ENCODE measurements around the gene LOXL4.

The LOXL4 gene

DNA sequence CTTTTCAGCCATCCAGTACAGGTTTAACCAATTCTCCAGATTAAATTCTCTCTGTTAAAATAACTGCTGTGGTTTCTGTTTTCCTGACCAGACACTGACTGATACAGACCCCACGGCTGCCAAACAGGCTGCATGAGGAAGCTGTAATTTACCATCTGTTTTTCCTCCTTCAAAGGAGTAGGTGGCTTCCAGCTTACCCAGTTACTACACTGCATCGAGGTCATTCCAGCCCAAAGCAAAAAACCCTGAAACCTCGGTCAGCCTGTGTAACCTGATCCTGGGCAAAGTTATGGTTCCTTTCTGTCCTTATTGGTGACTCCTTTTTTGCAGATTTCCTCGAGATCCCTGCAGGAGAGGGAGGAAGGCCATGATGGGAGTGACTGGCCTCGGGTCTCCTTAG, 27.9 kb upstream of the LOXL4 start:
- no peak overlapping the region for H3K4me3 ChIP-seq (ENCODE audit: low read length)
- DNase-seq (ENCODE audit: low read depth), result peak; percentile 74
- TF ChIP-seq, protein P1, sequence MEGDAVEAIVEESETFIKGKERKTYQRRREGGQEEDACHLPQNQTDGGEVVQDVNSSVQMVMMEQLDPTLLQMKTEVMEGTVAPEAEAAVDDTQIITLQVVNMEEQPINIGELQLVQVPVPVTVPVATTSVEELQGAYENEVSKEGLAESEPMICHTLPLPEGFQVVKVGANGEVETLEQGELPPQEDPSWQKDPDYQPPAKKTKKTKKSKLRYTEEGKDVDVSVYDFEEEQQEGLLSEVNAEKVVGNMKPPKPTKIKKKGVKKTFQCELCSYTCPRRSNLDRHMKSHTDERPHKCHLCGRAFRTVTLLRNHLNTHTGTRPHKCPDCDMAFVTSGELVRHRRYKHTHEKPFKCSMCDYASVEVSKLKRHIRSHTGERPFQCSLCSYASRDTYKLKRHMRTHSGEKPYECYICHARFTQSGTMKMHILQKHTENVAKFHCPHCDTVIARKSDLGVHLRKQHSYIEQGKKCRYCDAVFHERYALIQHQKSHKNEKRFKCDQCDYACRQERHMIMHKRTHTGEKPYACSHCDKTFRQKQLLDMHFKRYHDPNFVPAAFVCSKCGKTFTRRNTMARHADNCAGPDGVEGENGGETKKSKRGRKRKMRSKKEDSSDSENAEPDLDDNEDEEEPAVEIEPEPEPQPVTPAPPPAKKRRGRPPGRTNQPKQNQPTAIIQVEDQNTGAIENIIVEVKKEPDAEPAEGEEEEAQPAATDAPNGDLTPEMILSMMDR (conservative IDR thresholded peaks at IDR 0.05; ENCODE audit: low read length), result no peak

DNA sequence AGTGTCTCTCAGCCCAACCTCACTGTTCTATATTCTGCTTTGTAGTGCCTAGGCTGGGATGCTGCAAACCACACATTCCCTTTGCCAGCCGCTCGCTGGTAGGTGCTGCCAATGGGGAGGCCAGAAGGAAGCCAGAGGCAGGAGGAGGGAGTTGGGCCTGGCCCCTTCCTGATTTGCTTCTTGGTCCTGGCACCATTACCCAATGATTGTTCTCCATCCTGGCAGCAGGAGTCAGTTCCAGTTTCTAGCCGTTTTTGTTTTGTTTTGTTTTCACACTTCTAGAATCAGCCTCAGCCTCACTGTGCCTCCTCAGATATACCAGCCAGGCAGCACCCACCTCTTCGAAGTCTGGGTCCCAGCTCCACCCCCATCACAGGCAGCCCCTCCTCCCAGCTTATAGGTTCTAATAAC, 27.4 kb upstream of the LOXL4 start:
- DNase-seq (ENCODE audit: low read depth), result no peak
- TF ChIP-seq, protein P1 (conservative IDR thresholded peaks at IDR 0.05; ENCODE audit: low read length), result no peak
- no peak overlapping the region for H3K4me3 ChIP-seq (ENCODE audit: low read length)

DNA sequence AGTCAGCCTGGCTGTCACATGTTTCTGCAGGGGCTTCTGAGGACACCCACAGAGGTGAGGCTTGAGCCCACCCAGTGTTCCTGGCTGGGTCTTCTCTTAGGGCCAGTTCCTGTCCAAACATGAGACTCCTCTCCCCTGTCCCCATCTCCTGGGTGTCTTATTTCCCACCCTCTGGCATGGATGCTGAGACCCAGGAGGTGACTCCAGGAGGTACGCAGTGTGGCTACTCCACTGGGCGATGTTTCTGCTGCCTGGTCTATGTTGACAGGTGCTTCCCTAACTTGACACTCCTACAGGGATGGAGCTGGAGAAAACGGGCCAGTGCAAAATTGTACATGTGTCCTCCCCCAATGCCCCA, 26.3 kb upstream of the LOXL4 start:
- TF ChIP-seq, protein P1 (conservative IDR thresholded peaks at IDR 0.05; ENCODE audit: low read length), result no peak
- H3K4me3 ChIP-seq (ENCODE audit: low read length), result no peak overlapping the region

DNA sequence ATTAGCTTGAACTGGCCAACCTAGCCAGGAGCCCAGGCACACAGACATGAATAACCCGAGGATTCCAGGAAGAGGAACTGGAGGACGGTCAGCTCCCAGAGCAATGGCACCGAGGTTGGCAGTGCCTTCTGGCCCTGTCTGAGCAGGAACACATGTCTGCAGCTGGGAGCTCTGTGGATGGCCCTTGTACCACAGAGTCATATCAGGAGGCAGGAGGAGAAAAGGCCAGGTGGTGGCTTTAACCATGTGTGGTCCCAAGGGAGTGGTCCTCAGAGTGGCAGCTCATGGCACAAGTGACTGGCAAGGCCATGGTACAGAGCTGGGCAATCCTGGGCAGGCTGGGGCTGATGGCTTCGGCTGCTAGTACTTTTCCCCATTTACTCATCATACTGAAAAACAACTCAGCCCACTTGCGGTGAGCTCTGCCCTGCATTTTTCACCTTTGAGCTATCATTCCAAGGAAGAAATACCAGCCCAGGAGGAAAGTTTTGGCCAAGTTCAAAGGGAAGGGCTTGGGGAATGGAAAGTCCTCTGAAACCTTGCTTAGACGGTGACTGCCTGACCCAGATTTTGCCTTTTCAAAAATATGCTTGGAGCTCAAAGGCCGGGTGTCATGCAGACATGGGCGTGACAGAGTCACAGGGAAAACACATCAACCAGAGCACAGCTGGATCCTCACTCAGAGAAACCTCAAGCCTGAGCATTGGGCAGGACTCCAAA, 25.7 kb upstream of the LOXL4 start:
- DNase-seq (ENCODE audit: low read depth), result peak; percentile 48
- no peak overlapping the region for H3K4me3 ChIP-seq (ENCODE audit: low read length)
- TF ChIP-seq, protein P1 (conservative IDR thresholded peaks at IDR 0.05; ENCODE audit: low read length), result no peak

More for the DNA sequence above, 26.3 kb upstream of the LOXL4 start:
- no peak for DNase-seq (ENCODE audit: low read depth)

DNA sequence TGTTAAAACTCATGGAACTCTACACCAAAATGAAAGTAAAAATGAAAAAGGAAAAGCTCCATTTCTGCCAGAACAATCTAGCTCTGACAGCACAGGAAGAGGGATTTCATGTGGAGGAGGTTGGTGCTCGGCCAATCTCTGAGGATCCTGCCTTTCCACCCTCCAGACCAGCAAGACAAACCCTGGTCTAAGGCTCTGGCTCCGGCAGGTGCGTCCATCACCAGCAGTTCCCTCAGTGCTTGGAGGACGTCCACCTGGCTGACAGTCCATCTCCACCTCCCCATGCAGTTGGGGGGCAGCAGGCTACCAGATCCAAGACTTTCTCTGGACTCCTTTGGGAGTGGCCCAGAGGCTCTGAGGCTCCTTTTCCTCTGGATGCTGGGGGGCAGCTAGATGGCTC, 25.0 kb upstream of the LOXL4 start:
- TF ChIP-seq, protein P1 (conservative IDR thresholded peaks at IDR 0.05; ENCODE audit: low read length), result no peak
- H3K4me3 ChIP-seq (ENCODE audit: low read length), result no peak overlapping the region
- DNase-seq (ENCODE audit: low read depth), result no peak

DNA sequence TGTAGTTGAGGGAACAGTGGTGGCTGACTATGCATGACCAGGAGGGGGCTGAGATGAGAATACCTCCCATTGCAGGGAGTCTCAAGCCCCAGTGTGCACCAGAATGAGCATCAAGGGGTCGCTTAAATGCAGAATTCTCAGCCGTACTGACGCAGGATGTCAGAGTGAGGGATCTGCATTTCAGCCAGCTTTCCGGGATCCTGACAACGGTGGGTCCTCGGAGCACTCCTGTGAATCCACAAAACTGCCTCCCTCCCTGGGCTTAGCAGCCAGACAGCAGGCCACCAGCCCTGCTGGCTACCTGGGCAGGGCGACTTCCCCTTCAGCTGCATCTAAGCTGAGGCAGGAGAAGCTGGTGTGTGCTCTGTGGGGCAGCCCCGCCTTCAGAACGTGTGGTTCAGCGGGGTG, 21.8 kb upstream of the LOXL4 start:
- TF ChIP-seq, protein P1 (conservative IDR thresholded peaks at IDR 0.05; ENCODE audit: low read length), result no peak
- DNase-seq (ENCODE audit: low read depth), result no peak
- H3K4me3 ChIP-seq (ENCODE audit: low read length), result no peak overlapping the region

DNA sequence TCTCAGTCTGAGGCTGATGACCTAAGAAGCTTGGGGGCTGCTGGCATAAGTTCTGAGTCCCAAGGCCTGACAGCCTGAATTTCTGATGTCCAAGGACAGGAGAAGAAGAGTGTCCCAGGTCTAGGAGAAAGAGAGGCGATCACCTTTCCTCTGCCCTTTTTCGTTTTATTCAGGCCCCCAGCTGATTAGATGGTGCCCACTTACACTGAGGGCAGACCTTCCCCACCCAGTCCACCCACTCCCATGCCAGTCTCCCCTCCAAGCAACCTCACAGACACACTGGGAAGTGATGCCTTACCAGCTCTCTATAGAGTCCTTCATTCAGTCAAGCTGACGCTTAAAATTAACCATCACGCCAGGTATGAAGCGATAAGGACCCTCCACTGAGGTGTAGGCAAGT, 19.3 kb upstream of the LOXL4 start:
- TF ChIP-seq, protein P1 (conservative IDR thresholded peaks at IDR 0.05; ENCODE audit: low read length), result no peak
- no peak overlapping the region for H3K4me3 ChIP-seq (ENCODE audit: low read length)
- DNase-seq (ENCODE audit: low read depth), result no peak

Data from AG10803 (cell line).